Measurements from ENCODE around the gene SELENOO. TPM values are rescaled to one million over a fixed set of nuclear protein-coding genes. Genes with fewer than 3 reads are reported as not detected.

The SELENOO gene
- total RNA-seq, 1 donor from 2014 or later, result 25.0 TPM

DNA sequence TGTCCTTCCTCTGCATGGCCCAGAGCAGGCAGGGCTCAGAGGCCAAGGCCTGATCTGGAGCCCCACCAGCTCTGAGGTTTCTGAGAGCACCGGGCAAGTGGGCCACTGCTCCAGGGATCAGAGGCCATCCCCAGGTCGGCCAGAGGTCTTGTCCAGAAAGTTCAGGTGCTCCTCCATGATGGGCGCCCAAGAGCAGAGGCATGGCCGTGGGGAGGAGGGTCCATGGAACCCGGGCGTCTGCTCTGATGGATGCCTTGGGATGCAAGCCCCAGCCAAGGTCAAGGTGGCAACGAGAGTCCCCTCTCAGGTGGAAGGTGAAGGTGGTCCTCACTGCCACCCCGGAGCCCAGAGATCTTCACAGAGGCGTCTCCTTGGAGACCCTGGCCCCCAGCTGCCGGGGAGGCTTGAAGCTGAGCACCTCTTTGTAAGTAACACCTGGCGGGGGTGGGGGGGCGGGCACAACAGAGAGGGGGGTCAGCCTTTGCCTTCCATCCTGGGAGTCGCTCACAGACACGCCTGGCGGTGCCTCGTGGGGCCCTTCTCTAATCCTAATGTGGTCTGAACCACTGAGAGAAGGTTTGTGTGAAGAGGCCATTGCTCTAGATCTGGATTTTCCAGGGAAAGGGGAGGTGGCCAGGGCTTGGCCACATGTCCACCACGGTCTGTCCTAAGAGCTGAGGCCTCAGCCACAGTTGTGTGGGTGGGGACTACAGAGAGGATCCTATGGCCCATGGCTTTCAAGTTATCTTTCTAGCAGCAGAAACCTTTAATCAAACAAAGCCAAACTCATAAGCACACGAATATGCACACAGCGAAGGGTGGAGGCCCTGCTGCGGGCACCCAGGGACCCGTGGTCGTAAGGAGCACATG, 52.5 kb downstream of the SELENOO start:
- Mint-ChIP-seq H3K27me3 (ENCODE audit: unreplicated experiment) (no peaks in the 10 kb centered on the region), H3K27ac (ENCODE audit: unreplicated experiment) (no peak overlapping the region), H3K4me3 (ENCODE audit: unreplicated experiment) (no peak overlapping the region), H3K36me3 (ENCODE audit: unreplicated experiment) (no peaks in the 10 kb centered on the region), H3K4me1 (ENCODE audit: unreplicated experiment) (peaks cover 8% of the 10 kb centered on the region), H3K9me3 (ENCODE audit: unreplicated experiment) (no peaks in the 10 kb centered on the region)
- no peak for DNase-seq (ENCODE audit: extremely low spot score, unreplicated experiment)
- TF ChIP-seq, protein P1, sequence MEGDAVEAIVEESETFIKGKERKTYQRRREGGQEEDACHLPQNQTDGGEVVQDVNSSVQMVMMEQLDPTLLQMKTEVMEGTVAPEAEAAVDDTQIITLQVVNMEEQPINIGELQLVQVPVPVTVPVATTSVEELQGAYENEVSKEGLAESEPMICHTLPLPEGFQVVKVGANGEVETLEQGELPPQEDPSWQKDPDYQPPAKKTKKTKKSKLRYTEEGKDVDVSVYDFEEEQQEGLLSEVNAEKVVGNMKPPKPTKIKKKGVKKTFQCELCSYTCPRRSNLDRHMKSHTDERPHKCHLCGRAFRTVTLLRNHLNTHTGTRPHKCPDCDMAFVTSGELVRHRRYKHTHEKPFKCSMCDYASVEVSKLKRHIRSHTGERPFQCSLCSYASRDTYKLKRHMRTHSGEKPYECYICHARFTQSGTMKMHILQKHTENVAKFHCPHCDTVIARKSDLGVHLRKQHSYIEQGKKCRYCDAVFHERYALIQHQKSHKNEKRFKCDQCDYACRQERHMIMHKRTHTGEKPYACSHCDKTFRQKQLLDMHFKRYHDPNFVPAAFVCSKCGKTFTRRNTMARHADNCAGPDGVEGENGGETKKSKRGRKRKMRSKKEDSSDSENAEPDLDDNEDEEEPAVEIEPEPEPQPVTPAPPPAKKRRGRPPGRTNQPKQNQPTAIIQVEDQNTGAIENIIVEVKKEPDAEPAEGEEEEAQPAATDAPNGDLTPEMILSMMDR (IDR thresholded peaks at IDR 0.05), result no peak

- Mint-ChIP-seq H3K4me1 (ENCODE audit: unreplicated experiment) (peaks cover 8% of the 10 kb centered on the region), H3K9me3 (ENCODE audit: unreplicated experiment) (no peaks in the 10 kb centered on the region), H3K27ac (ENCODE audit: unreplicated experiment) (no peak overlapping the region), H3K4me3 (ENCODE audit: unreplicated experiment) (no peak overlapping the region), H3K36me3 (ENCODE audit: unreplicated experiment) (no peaks in the 10 kb centered on the region), H3K27me3 (ENCODE audit: unreplicated experiment) (no peaks in the 10 kb centered on the region)
- TF ChIP-seq, protein P1 (IDR thresholded peaks at IDR 0.05), result no peak
- no peak for DNase-seq (ENCODE audit: extremely low spot score, unreplicated experiment)
These were observed 53.1 kb downstream of the SELENOO start for GRCh38 chr22:50253941-50254340.

GRCh38 chr22:50255099-50255498, 54.3 kb downstream of the SELENOO start:
- Mint-ChIP-seq H3K9me3 (ENCODE audit: unreplicated experiment) (no peaks in the 10 kb centered on the region), H3K27ac (ENCODE audit: unreplicated experiment) (no peak overlapping the region), H3K27me3 (ENCODE audit: unreplicated experiment) (no peaks in the 10 kb centered on the region), H3K4me1 (ENCODE audit: unreplicated experiment) (peaks cover 6% of the 10 kb centered on the region), H3K36me3 (ENCODE audit: unreplicated experiment) (no peaks in the 10 kb centered on the region), H3K4me3 (ENCODE audit: unreplicated experiment) (no peak overlapping the region)
- DNase-seq (ENCODE audit: extremely low spot score, unreplicated experiment), result no peak
- TF ChIP-seq, protein P1 (IDR thresholded peaks at IDR 0.05), result no peak

- peaks cover 8% of the 10 kb centered on the region for H3K4me1 Mint-ChIP-seq (ENCODE audit: unreplicated experiment)
- H3K27me3 Mint-ChIP-seq (ENCODE audit: unreplicated experiment), result no peaks in the 10 kb centered on the region
- TF ChIP-seq, protein P1 (IDR thresholded peaks at IDR 0.05), result no peak
- no peak overlapping the region for H3K4me3 Mint-ChIP-seq (ENCODE audit: unreplicated experiment)
- no peak for DNase-seq (ENCODE audit: extremely low spot score, unreplicated experiment)
- H3K36me3 Mint-ChIP-seq (ENCODE audit: unreplicated experiment), result no peaks in the 10 kb centered on the region
- H3K27ac Mint-ChIP-seq (ENCODE audit: unreplicated experiment), result no peak overlapping the region
- H3K9me3 Mint-ChIP-seq (ENCODE audit: unreplicated experiment), result no peaks in the 10 kb centered on the region
These were observed 54.8 kb downstream of the SELENOO start for GRCh38 chr22:50255607-50256006.

DNA sequence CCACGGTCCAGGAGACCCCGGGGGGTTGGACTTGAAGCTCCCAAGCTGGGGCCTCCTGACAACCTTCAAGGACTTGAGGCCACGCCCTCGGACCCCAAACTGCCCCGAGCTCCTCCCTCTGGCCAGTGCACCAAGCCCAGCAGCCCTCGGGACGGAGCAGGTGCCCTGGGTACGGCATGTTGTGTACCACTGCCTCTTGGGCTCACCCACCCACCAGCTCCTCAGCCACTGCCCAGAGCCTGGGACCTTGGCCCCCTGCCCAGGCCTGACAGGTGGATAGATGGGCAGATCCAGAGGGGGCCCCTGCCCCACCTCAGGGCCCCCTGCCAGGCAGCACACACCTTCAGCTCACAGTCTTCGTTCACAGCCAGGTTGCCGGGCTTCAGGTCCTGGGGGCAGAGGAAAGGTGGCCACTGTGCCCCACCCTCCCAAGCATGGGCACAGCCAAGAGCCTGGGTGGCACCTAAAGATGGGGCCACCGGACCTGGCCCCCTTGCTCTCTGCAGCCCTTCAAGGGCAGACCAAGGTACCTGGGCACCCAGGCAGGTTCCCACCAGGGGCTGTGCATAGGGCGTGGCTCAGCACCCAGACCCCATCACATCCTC, 55.5 kb downstream of the SELENOO start:
- no peak for DNase-seq (ENCODE audit: extremely low spot score, unreplicated experiment)
- TF ChIP-seq, protein P1 (IDR thresholded peaks at IDR 0.05), result no peak
- Mint-ChIP-seq H3K27ac (ENCODE audit: unreplicated experiment) (no peak overlapping the region), H3K36me3 (ENCODE audit: unreplicated experiment) (no peaks in the 10 kb centered on the region), H3K4me3 (ENCODE audit: unreplicated experiment) (no peak overlapping the region), H3K4me1 (ENCODE audit: unreplicated experiment) (peaks cover 6% of the 10 kb centered on the region), H3K9me3 (ENCODE audit: unreplicated experiment) (no peaks in the 10 kb centered on the region), H3K27me3 (ENCODE audit: unreplicated experiment) (no peaks in the 10 kb centered on the region)
